IMR-90 (cell line): ENCODE data around the gene DGKB. TPM values are rescaled to one million over a fixed set of nuclear protein-coding genes. Genes with fewer than 3 reads are reported as not detected.

ENCODE experiments used
- ATAC-seq: fragments of 200-7000 bp; cut with Tn5 transposase; 2 replicates; pipeline ENCODE4 v1.9.1; 2020; ENCODE audit warnings: low read depth, mild to moderate bottlenecking, moderate library complexity
- BruUV-seq: library from RNA; stranded (reverse); fragments of 400-500 nt; replicated peaks from 2 replicates; lab custom pipeline; 2021; lab: Mats Ljungman, UMichigan
- CTCF ChIA-PET: fragments of 300-600 bp; formaldehyde crosslinking; extraction: SDS; loops from one replicate; lab custom pipeline; 2021; ENCODE audit warnings: antibody characterized with exemption; lab: Yijun Ruan, JAX
- POLR2A ChIA-PET: fragments of 300-600 bp; sonication (Branson Sonifier 250); formaldehyde crosslinking; loops from one replicate; lab custom pipeline; 2022; ENCODE audit warnings: antibody characterized with exemption; ENCODE audit not compliant: unreplicated experiment; lab: Charles Lee
- DNase-seq: peaks from one replicate; pipeline ENCODE4 v3.0.0; 2013
- H2AFZ ChIP-seq: replicated peaks from 2 replicates; pipeline ENCODE3; 2013; ENCODE audit warnings: low read length, mild to moderate bottlenecking; ENCODE audit not compliant: poor library complexity
- H2AK5ac ChIP-seq: 2 replicates; pipeline ENCODE4 v1.6.1; 2013; ENCODE audit warnings: low read depth, low read length, inconsistent platforms
- H2AK9ac ChIP-seq: replicated peaks from 2 replicates; pipeline ENCODE3; 2013; ENCODE audit warnings: mild to moderate bottlenecking, low read depth, low read length, moderate library complexity; ENCODE audit not compliant: poor library complexity
- H2BK120ac ChIP-seq: 2 replicates; pipeline ENCODE4 v1.6.1; 2013; ENCODE audit warnings: low read depth, low read length, inconsistent platforms
- H2BK15ac ChIP-seq: 3 replicates; pipeline ENCODE4 v1.6.1; 2013; ENCODE audit warnings: low read depth, low read length, inconsistent platforms
- H2BK20ac ChIP-seq: 2 replicates; pipeline ENCODE4 v1.6.1; 2013; ENCODE audit warnings: low read depth, mild to moderate bottlenecking, inconsistent platforms, low read length, moderate library complexity
- H2BK5ac ChIP-seq: 2 replicates; pipeline ENCODE4 v1.6.1; 2013; ENCODE audit warnings: mild to moderate bottlenecking, low read depth, low read length, inconsistent platforms; ENCODE audit not compliant: poor library complexity, severe bottlenecking
- H3K14ac ChIP-seq: replicated peaks from 2 replicates; pipeline ENCODE4 v1.6.1; 2013; ENCODE audit warnings: low read depth, low read length, inconsistent platforms
- H3K18ac ChIP-seq: 2 replicates; pipeline ENCODE4 v1.6.1; 2013; ENCODE audit warnings: low read depth, low read length, control low read depth
- H3K23ac ChIP-seq: 2 replicates; pipeline ENCODE4 v1.6.1; 2013; ENCODE audit warnings: low read depth, low read length, inconsistent platforms
- H3K27ac ChIP-seq: 2 replicates; pipeline ENCODE4 v1.5.1; 2013; ENCODE audit warnings: mild to moderate bottlenecking, control low read depth, low read length; ENCODE audit not compliant: insufficient read depth
- H3K27me3 ChIP-seq: 2 replicates; pipeline ENCODE4 v1.6.1; 2013; ENCODE audit warnings: low read length; ENCODE audit not compliant: control insufficient read depth, insufficient read depth
- H3K36me3 ChIP-seq: 2 replicates; pipeline ENCODE4 v1.6.1; 2013; ENCODE audit warnings: low read length, mixed read lengths; ENCODE audit not compliant: control insufficient read depth, insufficient read depth
- H3K4ac ChIP-seq: 2 replicates; pipeline ENCODE4 v1.6.1; 2013; ENCODE audit warnings: low read depth, low read length, inconsistent platforms
- H3K4me1 ChIP-seq: 2 replicates; pipeline ENCODE4 v1.6.1; 2013; ENCODE audit warnings: low read length, mixed read lengths; ENCODE audit not compliant: control insufficient read depth, insufficient read depth
- H3K4me2 ChIP-seq: 2 replicates; pipeline ENCODE4 v1.6.1; 2013; ENCODE audit warnings: low read depth, mild to moderate bottlenecking, control low read depth, low read length, moderate library complexity
- H3K4me3 ChIP-seq: 2 replicates; pipeline ENCODE4 v1.5.1; 2013; ENCODE audit warnings: low read depth, mild to moderate bottlenecking, control low read depth, low read length, moderate library complexity; ENCODE audit not compliant: insufficient read depth
- H3K56ac ChIP-seq: 2 replicates; pipeline ENCODE4 v1.6.1; 2013; ENCODE audit warnings: low read length, inconsistent platforms; ENCODE audit not compliant: insufficient read depth; ENCODE audit errors: extremely low read depth
- H3K79me1 ChIP-seq, 2 experiments: 2 replicates each; pipeline ENCODE4 v1.6.1; 2013; ENCODE audit warnings: low read length in 2 of 2, inconsistent platforms in 1 of 2, low read depth in 1 of 2
- H3K9ac ChIP-seq: 2 replicates; pipeline ENCODE4 v1.6.1; 2013; ENCODE audit warnings: low read depth, low read length, control low read depth
- H3K9me1 ChIP-seq: 2 replicates; pipeline ENCODE4 v1.6.1; 2013; ENCODE audit warnings: low read length, inconsistent platforms; ENCODE audit not compliant: insufficient read depth
- H3K9me3 ChIP-seq: 2 replicates; pipeline ENCODE4 v1.6.1; 2013; ENCODE audit warnings: low read length; ENCODE audit not compliant: control insufficient read depth, insufficient read depth
- H4K20me1 ChIP-seq: 2 replicates; pipeline ENCODE4 v1.6.1; 2013; ENCODE audit warnings: low read length, inconsistent platforms; ENCODE audit not compliant: insufficient read depth
- H4K5ac ChIP-seq: 2 replicates; pipeline ENCODE4 v1.6.1; 2013; ENCODE audit warnings: mild to moderate bottlenecking, low read depth, low read length, control low read depth
- H4K8ac ChIP-seq, 2 experiments: 2 replicates each; pipeline ENCODE4 v1.6.1; 2013; ENCODE audit warnings: low read depth in 2 of 2, low read length in 2 of 2, control low read depth in 1 of 2, inconsistent platforms in 1 of 2
- H4K91ac ChIP-seq: 2 replicates; pipeline ENCODE4 v1.6.1; 2013; ENCODE audit warnings: low read depth, low read length, inconsistent platforms; ENCODE audit not compliant: insufficient read depth
- BHLHE40 ChIP-seq: fragments of 150-350 bp; IDR thresholded peaks from 2 replicates; pipeline ENCODE4 v1.6.1; 2016; ENCODE audit warnings: mild to moderate bottlenecking, low read depth, low read length
- CEBPB ChIP-seq: IDR thresholded peaks from 2 replicates; pipeline ENCODE4 v1.6.1; 2012; ENCODE audit warnings: low read depth, low read length, improper control_type of control experiment
- CHD1 ChIP-seq: IDR thresholded peaks from 2 replicates; pipeline ENCODE4 v1.6.1; 2012; ENCODE audit warnings: low read depth, low read length, improper control_type of control experiment
- FOS ChIP-seq: fragments of 150-350 bp; IDR thresholded peaks from 2 replicates; pipeline ENCODE4 v1.6.1; 2016; ENCODE audit warnings: low read depth, low read length
- MAFK ChIP-seq: IDR thresholded peaks from 2 replicates; pipeline ENCODE4 v1.6.1; 2012; ENCODE audit warnings: low read depth, low read length, improper control_type of control experiment
- MAZ ChIP-seq: IDR thresholded peaks from 2 replicates; pipeline ENCODE4 v1.6.1; 2012; ENCODE audit warnings: low read depth, mild to moderate bottlenecking, low read length, improper control_type of control experiment, moderate library complexity, borderline replicate concordance
- MXI1 ChIP-seq: IDR thresholded peaks from 2 replicates; pipeline ENCODE4 v1.6.1; 2012; ENCODE audit warnings: low read depth, mild to moderate bottlenecking, low read length, moderate library complexity, borderline replicate concordance
- NFE2L2 ChIP-seq: fragments of 150-350 bp; IDR thresholded peaks from 2 replicates; pipeline ENCODE4 v1.6.1; 2016; ENCODE audit warnings: low read depth, mild to moderate bottlenecking, low read length
- POLR2A ChIP-seq: IDR thresholded peaks from 2 replicates; pipeline ENCODE4 v1.6.1; 2012; ENCODE audit warnings: mild to moderate bottlenecking, low read depth, low read length
- RAD21 ChIP-seq: IDR thresholded peaks from 2 replicates; pipeline ENCODE4 v1.6.1; 2012; ENCODE audit warnings: low read length, improper control_type of control experiment
- RCOR1 ChIP-seq: IDR thresholded peaks from 2 replicates; pipeline ENCODE4 v1.6.1; 2012; ENCODE audit warnings: mild to moderate bottlenecking, low read length, improper control_type of control experiment; ENCODE audit not compliant: insufficient replicate concordance
- RFX5 ChIP-seq: IDR thresholded peaks from 2 replicates; pipeline ENCODE4 v1.8.0; 2012; ENCODE audit warnings: low read depth, mild to moderate bottlenecking, low read length, moderate library complexity
- SMC3 ChIP-seq: fragments of 150-350 bp; IDR thresholded peaks from 2 replicates; pipeline ENCODE4 v1.6.1; 2016; ENCODE audit warnings: low read depth, mild to moderate bottlenecking, antibody characterized with exemption, low read length, moderate library complexity
- WGBS, 2 experiments: methylation state at CpG; one replicate each; pipeline versions ENCODE4 v1.1.5 to v1.1.7; 2013; ENCODE audit warnings: missing lambda C conversion rate in 2 of 2; ENCODE audit not compliant: insufficient read length in 1 of 2; ENCODE audit errors: extremely low coverage in 2 of 2; 5-methylcytosine and 5-hydroxymethylcytosine counted together
- dilution Hi-C: fragments of 300-500 bp; cut with HindIII; formaldehyde crosslinking; loops from one replicate; pipeline ENCODE4 v1.14.3; 2018; ENCODE audit warnings: low sequenced_read_pairs; ENCODE audit not compliant: unreplicated experiment
- in situ Hi-C: fragments of 300-500 bp; cut with MboI; formaldehyde crosslinking; loops from 3 replicates; pipeline ENCODE4 v1.14.3; 2019; ENCODE audit warnings: low sequenced_read_pairs, inconsistent platforms, mixed read lengths
- intact Hi-C: fragments of 100-400 bp; cut with micrococcal nuclease; formaldehyde crosslinking; loops from 2 replicates; pipeline ENCODE4 v1.10.0; 2022
- polyA plus RNA-seq, 3 experiments: library from polyadenylated mRNA; depleted of rRNA; stranded (reverse); fragments of >200 nt; gene quantifications; 2 replicates each; pipeline ENCODE4 v1.2.3, GENCODE V29; 2012; ENCODE audit warnings: low replicate concordance in 1 of 3
- total RNA-seq: library from RNA; depleted of rRNA; stranded (reverse); fragments of >200 nt; gene quantifications from 2 replicates; pipeline ENCODE4 v1.2.3, GENCODE V29; 2012
- TF ChIP-seq, protein P1 (sequence below): fragments of 150-350 bp; IDR thresholded peaks from 2 replicates; pipeline ENCODE4 v1.6.1; 2016; ENCODE audit warnings: low read depth, mild to moderate bottlenecking, low read length, moderate library complexity, borderline replicate concordance
- TF ChIP-seq, protein P2 (sequence below): fragments of 150-350 bp; IDR thresholded peaks from 2 replicates; pipeline ENCODE4 v1.6.1; 2017; ENCODE audit warnings: mild to moderate bottlenecking, antibody characterized with exemption, low read length, low read depth
- TF ChIP-seq, protein P3 (sequence below): conservative IDR thresholded peaks from 2 replicates; pipeline ENCODE4 v1.5.1; 2012; ENCODE audit warnings: mild to moderate bottlenecking, low read depth, low read length, improper control_type of control experiment

DGKB gene
- total and polyA plus RNA-seq, 2 of the 4 experiments (the other 2 are of a cell fraction) = not detected

DNA sequence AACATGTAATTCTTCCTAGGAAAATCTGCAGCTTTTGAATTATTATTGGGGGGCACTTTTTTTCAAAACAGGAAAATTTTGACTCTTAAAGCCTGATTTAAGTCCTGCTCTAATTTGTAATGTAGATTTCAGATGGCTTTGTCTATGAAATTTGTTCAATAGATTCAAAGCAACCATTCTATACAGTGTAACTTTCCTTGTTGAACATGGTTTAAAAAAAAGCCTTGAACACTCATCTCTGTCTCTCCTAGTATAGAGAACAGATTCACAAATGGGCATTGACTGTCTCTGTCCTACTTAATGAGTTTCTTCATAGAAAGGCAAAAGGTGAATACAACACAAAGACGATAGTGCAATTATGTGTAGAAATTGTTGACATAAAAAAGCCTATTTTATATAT lies 643.7 kb downstream of the DGKB start:
- ChIA-PET POLR2A (no interaction called here), CTCF (no interaction called here)
- H3K9me1 ChIP-seq = no peaks in the 10 kb centered on the region
- intact Hi-C loops = no loop called here
- no peaks in the 10 kb centered on the region for H3K4me1 ChIP-seq
- no peaks in the 10 kb centered on the region for H4K20me1 ChIP-seq
- H2AFZ ChIP-seq = no peak overlapping the region
- no peak overlapping the region for H3K4me3 ChIP-seq
- no peaks in the 10 kb centered on the region for H3K79me1 ChIP-seq
- no CpG with 5 or more reads among the region's 1 CpG for WGBS, 2 experiments
- H3K4me2 ChIP-seq = no peak overlapping the region
- DNase-seq (no peak), ATAC-seq (no peak)
- H2AK5ac ChIP-seq = no peak overlapping the region
- no peak overlapping the region for H3K9ac ChIP-seq
- H2BK120ac ChIP-seq = no peak overlapping the region
- in situ Hi-C loops = no loop called here
- no peak overlapping the region for H4K5ac ChIP-seq
- H3K27ac ChIP-seq = no peak overlapping the region
- no peaks in the 10 kb centered on the region for H3K9me3 ChIP-seq
- dilution Hi-C loops = no loop called here
- H3K4ac ChIP-seq = no peak overlapping the region
- H4K91ac ChIP-seq = no peak overlapping the region
- no peak overlapping the region for H2BK15ac ChIP-seq
- H3K27me3 ChIP-seq = no peaks in the 10 kb centered on the region
- no peak overlapping the region for H2BK20ac ChIP-seq
- H2BK5ac ChIP-seq = no peak overlapping the region
- no TSS peak for BruUV-seq
- no peak overlapping the region for H3K56ac ChIP-seq
- H3K36me3 ChIP-seq = no peaks in the 10 kb centered on the region
- H2AK9ac ChIP-seq = no peak overlapping the region
- no peak for TF ChIP-seq FOS
- no peak for TF ChIP-seq MAZ
- no peak for TF ChIP-seq RCOR1
- TF ChIP-seq POLR2A = no peak
- no peak for TF ChIP-seq MXI1
- no peak for TF ChIP-seq RFX5
- no peak for TF ChIP-seq NFE2L2
- TF ChIP-seq SMC3 = no peak
- no peak for TF ChIP-seq BHLHE40
- no peak for TF ChIP-seq RAD21
- no peak for TF ChIP-seq CHD1
- TF ChIP-seq, protein P1, sequence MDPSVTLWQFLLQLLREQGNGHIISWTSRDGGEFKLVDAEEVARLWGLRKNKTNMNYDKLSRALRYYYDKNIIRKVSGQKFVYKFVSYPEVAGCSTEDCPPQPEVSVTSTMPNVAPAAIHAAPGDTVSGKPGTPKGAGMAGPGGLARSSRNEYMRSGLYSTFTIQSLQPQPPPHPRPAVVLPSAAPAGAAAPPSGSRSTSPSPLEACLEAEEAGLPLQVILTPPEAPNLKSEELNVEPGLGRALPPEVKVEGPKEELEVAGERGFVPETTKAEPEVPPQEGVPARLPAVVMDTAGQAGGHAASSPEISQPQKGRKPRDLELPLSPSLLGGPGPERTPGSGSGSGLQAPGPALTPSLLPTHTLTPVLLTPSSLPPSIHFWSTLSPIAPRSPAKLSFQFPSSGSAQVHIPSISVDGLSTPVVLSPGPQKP = no peak
- TF ChIP-seq, protein P2, sequence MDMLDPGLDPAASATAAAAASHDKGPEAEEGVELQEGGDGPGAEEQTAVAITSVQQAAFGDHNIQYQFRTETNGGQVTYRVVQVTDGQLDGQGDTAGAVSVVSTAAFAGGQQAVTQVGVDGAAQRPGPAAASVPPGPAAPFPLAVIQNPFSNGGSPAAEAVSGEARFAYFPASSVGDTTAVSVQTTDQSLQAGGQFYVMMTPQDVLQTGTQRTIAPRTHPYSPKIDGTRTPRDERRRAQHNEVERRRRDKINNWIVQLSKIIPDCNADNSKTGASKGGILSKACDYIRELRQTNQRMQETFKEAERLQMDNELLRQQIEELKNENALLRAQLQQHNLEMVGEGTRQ = no peak
- TF ChIP-seq, protein P3, sequence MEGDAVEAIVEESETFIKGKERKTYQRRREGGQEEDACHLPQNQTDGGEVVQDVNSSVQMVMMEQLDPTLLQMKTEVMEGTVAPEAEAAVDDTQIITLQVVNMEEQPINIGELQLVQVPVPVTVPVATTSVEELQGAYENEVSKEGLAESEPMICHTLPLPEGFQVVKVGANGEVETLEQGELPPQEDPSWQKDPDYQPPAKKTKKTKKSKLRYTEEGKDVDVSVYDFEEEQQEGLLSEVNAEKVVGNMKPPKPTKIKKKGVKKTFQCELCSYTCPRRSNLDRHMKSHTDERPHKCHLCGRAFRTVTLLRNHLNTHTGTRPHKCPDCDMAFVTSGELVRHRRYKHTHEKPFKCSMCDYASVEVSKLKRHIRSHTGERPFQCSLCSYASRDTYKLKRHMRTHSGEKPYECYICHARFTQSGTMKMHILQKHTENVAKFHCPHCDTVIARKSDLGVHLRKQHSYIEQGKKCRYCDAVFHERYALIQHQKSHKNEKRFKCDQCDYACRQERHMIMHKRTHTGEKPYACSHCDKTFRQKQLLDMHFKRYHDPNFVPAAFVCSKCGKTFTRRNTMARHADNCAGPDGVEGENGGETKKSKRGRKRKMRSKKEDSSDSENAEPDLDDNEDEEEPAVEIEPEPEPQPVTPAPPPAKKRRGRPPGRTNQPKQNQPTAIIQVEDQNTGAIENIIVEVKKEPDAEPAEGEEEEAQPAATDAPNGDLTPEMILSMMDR = no peak
- TF ChIP-seq CEBPB = no peak
- TF ChIP-seq MAFK = no peak
- H3K18ac ChIP-seq = no peak overlapping the region
- H4K8ac ChIP-seq = no peak overlapping the region
- no peak overlapping the region for H3K23ac ChIP-seq
- no peak overlapping the region for H3K14ac ChIP-seq
